A673 (cell line): ENCODE measurements around the gene NUBPL.

ENCODE experiments used
- EZH2 ChIP-seq: fragments of 200-600 bp; sonication (generic); IDR thresholded peaks from 2 replicates; pipeline ENCODE4 v1.6.1; 2017; ENCODE audit warnings: borderline replicate concordance, low read depth, mild to moderate bottlenecking, mixed read lengths, antibody characterized with exemption, low read length; ENCODE audit not compliant: poor library complexity, severe bottlenecking
- TF ChIP-seq, protein P1 (sequence below): fragments of 300-800, 200-600 bp; sonication (generic); conservative IDR thresholded peaks from 2 replicates; pipeline ENCODE4 v1.5.1; 2017; ENCODE audit warnings: low read depth, mild to moderate bottlenecking, antibody characterized with exemption, low read length, moderate library complexity, mixed read lengths

DNA sequence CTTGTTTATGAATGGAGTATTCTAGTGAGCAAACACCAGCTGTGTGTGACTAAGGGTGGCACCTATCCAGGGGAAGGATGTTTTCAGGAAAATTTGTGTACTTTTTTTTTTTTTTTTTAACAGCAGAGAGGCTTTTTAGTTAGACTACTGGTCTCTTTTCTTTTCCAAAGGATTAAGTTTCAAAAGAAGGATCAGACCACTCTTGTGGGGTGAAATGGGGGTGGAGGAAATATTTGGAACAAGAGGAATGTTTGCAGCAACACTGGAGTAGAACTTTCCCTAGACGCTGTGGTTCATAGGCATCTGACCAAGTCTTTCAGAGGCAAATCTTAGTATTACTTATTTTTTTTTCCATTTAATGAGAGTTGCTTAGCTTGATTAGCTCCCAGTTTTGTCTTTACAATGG lies 21.1 kb downstream of the NUBPL start:
- TF ChIP-seq, protein P1, sequence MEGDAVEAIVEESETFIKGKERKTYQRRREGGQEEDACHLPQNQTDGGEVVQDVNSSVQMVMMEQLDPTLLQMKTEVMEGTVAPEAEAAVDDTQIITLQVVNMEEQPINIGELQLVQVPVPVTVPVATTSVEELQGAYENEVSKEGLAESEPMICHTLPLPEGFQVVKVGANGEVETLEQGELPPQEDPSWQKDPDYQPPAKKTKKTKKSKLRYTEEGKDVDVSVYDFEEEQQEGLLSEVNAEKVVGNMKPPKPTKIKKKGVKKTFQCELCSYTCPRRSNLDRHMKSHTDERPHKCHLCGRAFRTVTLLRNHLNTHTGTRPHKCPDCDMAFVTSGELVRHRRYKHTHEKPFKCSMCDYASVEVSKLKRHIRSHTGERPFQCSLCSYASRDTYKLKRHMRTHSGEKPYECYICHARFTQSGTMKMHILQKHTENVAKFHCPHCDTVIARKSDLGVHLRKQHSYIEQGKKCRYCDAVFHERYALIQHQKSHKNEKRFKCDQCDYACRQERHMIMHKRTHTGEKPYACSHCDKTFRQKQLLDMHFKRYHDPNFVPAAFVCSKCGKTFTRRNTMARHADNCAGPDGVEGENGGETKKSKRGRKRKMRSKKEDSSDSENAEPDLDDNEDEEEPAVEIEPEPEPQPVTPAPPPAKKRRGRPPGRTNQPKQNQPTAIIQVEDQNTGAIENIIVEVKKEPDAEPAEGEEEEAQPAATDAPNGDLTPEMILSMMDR = no peak
- TF ChIP-seq EZH2 = no peak
